Esophagus muscularis mucosa (tissue), 4 donors: ENCODE data around the gene PRR20E. TPM values are rescaled to one million over a fixed set of nuclear protein-coding genes. Genes with fewer than 3 reads are reported as not detected.
"Not testable (repeated sequence)": the region's sequence is repeated elsewhere in the genome, so short reads cannot be mapped to it uniquely, and the experiment has no call there.

Experiments used
- DNase-seq: peaks from one replicate; pipeline ENCODE4 v3.0.0-alpha.2; 2017; ENCODE audit errors: extremely low spot score
- H3K27ac ChIP-seq, 4 donors: fragments of 200-600 bp; sonication (generic); replicated peaks in 1 of 4; 1 replicate in 3 of 4; 2 replicates in 1 of 4; pipeline ENCODE4 v1.5.1; 2016 to 2019; ENCODE audit warnings: mild to moderate bottlenecking in 1 of 4
- H3K27me3 ChIP-seq, 4 donors: fragments of 200-600 bp; sonication (generic); one replicate each; pipeline versions ENCODE4 v1.5.1 to v1.6.0; 2016 to 2019
- H3K36me3 ChIP-seq, 4 donors: fragments of 200-600 bp; sonication (generic); one replicate each; pipeline ENCODE4 v1.5.1; 2016 to 2019
- H3K4me1 ChIP-seq, 4 donors: fragments of 200-600 bp; sonication (generic); one replicate each; pipeline ENCODE4 v1.5.1; 2016 to 2019
- H3K4me3 ChIP-seq, 4 donors: fragments of 200-600 bp; sonication (generic); 1 replicate in 2 of 4; 2 replicates in 2 of 4; pipeline ENCODE4 v1.5.1; 2016 to 2019; ENCODE audit warnings: mild to moderate bottlenecking in 4 of 4, moderate library complexity in 1 of 4
- H3K9me3 ChIP-seq, 4 donors: fragments of 200-600 bp; sonication (generic); 1 replicate in 3 of 4; 2 replicates in 1 of 4; pipeline ENCODE4 v1.5.1; 2016 to 2019
- EP300 ChIP-seq: sonication (generic); formaldehyde crosslinking; IDR thresholded peaks from one replicate; pipeline ENCODE4 v1.6.1; 2017; ENCODE audit warnings: antibody characterized with exemption
- POLR2A ChIP-seq: fragments of 450-650 bp; IDR thresholded peaks from one replicate; pipeline ENCODE4 v1.6.1; 2017; ENCODE audit warnings: antibody characterized with exemption, moderate library complexity, mild to moderate bottlenecking, low read depth
- POLR2AphosphoS5 ChIP-seq, 2 donors: sonication (generic); formaldehyde crosslinking; IDR thresholded peaks; one replicate each; pipeline ENCODE4 v1.6.1; 2017; ENCODE audit warnings: antibody characterized with exemption in 2 of 2
- WGBS: methylation state at CpG from one replicate; pipeline ENCODE4 v1.1.5; 2018; 5-methylcytosine and 5-hydroxymethylcytosine counted together
- intact Hi-C: fragments of 100-400 bp; cut with DNase I; formaldehyde crosslinking; loops from one replicate; pipeline ENCODE4 v1.15.1; 2023
- total RNA-seq, 4 donors: library from RNA; depleted of rRNA; stranded (reverse); fragments of >200 nt; gene quantifications; one replicate each; pipeline versions ENCODE4 v1.1.0 to v1.2.1, GENCODE V29; 2016
- TF ChIP-seq, protein P1 (sequence below), 3 experiments: fragments of 200-600 bp in 2 of 3; fragments of 450-650 bp in 1 of 3; sonication (generic) in 2 of 3; IDR thresholded peaks; one replicate each; pipeline ENCODE4 v1.5.1; 2017 to 2019; ENCODE audit warnings: antibody characterized with exemption in 3 of 3, mild to moderate bottlenecking in 2 of 3, moderate library complexity in 1 of 3

Gene PRR20E
- total RNA-seq, 4 donors from 2014 or later: not detected

DNA sequence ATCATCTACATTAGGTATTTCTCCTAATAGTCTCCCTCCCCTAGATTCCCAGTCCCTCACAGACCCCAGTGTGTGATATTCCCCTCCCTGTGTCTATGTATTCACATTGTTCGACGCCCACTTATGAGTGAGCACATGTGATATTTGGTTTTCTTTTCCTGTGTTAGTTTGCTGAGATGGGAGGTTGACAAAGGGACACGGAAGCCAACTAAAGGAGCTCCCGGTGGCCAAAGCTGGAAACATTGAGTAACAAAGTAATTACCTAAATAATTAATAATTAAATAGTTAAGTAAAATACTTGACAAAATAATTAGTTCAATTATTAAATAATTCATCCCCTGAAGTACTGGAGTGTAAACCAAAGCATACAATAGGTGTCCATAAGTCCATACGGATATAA is 28.0 kb upstream of the PRR20E start:
- Histone ChIP-seq H3K36me3 (no peaks in the 10 kb centered on the region), H3K27me3 (no peaks in the 10 kb centered on the region), H3K4me1 (no peaks in the 10 kb centered on the region), H3K27ac (no peak overlapping the region), H3K9me3 (no peaks in the 10 kb centered on the region), H3K4me3 (no peak overlapping the region)
- no peak for TF ChIP-seq EP300
- no peak for TF ChIP-seq POLR2A
- TF ChIP-seq, protein P1, sequence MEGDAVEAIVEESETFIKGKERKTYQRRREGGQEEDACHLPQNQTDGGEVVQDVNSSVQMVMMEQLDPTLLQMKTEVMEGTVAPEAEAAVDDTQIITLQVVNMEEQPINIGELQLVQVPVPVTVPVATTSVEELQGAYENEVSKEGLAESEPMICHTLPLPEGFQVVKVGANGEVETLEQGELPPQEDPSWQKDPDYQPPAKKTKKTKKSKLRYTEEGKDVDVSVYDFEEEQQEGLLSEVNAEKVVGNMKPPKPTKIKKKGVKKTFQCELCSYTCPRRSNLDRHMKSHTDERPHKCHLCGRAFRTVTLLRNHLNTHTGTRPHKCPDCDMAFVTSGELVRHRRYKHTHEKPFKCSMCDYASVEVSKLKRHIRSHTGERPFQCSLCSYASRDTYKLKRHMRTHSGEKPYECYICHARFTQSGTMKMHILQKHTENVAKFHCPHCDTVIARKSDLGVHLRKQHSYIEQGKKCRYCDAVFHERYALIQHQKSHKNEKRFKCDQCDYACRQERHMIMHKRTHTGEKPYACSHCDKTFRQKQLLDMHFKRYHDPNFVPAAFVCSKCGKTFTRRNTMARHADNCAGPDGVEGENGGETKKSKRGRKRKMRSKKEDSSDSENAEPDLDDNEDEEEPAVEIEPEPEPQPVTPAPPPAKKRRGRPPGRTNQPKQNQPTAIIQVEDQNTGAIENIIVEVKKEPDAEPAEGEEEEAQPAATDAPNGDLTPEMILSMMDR (IDR thresholded peaks at IDR 0.05): no peak
- no peak for TF ChIP-seq POLR2AphosphoS5 (IDR thresholded peaks at IDR 0.05)
- 92% methylated on average over 5 of the region's 5 CpGs for WGBS
- intact Hi-C loops: no loop called here
- DNase-seq: no peak

DNA sequence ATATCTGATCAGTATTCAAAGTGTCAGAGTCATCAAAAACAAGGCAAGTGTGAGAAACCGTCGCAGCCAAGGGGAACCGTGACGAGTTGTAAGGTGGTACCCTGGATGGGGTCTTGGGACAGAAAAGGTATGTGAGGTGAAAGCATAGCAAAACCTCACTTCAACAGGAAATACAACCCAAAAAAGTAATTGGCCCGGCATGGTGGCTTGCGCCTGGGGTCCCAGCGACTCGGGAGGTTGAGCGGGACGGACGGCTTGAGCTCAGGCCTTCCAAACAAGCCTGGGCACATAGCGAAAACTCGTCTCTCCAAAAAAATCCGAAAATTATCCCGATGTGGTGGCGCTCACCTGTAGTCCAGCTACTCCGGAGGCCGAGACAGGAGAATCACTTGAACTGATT is 27.2 kb upstream of the PRR20E start:
- 96% methylated on average over 11 of the region's 18 CpGs for WGBS
- intact Hi-C loops, DNase-seq: not testable (repeated sequence)

DNA sequence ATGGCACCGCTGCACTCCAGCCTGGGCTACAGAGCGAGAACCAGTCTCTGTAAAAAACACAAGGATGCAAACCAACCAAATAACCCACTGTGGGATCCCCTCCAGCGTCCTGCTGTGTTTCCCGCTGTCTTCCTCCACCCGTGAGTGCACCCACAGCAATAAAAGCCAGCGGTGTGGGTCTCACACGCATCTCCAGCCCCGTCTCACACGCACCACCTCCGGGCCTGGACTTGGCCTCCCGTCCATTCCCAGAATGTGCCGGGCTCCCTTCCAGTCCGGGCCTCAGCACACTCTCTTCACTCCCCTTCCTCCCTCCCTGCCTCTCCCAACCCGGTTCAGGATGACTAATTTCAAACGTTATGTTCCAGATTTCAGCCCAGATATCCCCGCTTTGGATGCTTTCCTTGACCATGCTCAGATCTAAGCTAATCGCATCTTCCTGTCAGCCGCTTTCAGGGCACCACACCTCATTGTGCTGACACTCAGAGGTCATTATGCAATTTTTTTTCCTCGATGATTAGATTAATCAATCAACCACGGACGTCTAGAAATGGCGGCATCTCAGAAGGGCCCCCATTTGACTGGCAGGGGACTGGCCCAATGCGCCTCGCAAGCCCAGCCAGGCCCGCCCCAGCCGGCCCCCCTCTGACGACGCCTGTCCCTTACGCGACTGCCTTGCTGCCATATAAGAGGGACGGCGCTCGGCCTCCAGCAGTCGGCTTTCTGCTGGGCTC is 26.6 kb upstream of the PRR20E start, which contains the start of gene PRR20A:
PRR20A (plus strand) TSS at position 684 of the 734 bp plus-strand sequence. CDS start 387 bp downstream, outside the sequence.
- intact Hi-C loops, H3K4me1 ChIP-seq: not testable (repeated sequence)
- WGBS: 82% methylated on average over 15 of the region's 34 CpGs

More for the DNA sequence above, 27.2 kb upstream of the PRR20E start:
- not testable (repeated sequence) for H3K36me3 ChIP-seq, H3K9me3 ChIP-seq, H3K4me3 ChIP-seq, H3K27ac ChIP-seq, H3K4me1 ChIP-seq, H3K27me3 ChIP-seq

DNA sequence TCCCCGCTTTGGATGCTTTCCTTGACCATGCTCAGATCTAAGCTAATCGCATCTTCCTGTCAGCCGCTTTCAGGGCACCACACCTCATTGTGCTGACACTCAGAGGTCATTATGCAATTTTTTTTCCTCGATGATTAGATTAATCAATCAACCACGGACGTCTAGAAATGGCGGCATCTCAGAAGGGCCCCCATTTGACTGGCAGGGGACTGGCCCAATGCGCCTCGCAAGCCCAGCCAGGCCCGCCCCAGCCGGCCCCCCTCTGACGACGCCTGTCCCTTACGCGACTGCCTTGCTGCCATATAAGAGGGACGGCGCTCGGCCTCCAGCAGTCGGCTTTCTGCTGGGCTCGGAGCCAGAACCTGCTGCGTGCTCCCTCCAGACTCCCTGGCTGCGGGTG is 19.8 kb upstream of the PRR20E start, which contains the start of gene PRR20B:
PRR20B (plus strand) TSS at position 301 of the 400 bp plus-strand sequence. CDS start 387 bp downstream, outside the sequence.
- intact Hi-C loops, H3K27ac ChIP-seq, H3K9me3 ChIP-seq, H3K36me3 ChIP-seq, H3K4me1 ChIP-seq, H3K4me3 ChIP-seq, H3K27me3 ChIP-seq, DNase-seq: not testable (repeated sequence)
- WGBS: no CpG with 5 or more reads among the region's 22 CpGs

More for the DNA sequence above, 26.6 kb upstream of the PRR20E start, which contains the start of gene PRR20A:
- H3K27ac ChIP-seq, DNase-seq, H3K9me3 ChIP-seq, H3K36me3 ChIP-seq, H3K27me3 ChIP-seq, H3K4me3 ChIP-seq: not testable (repeated sequence)

DNA sequence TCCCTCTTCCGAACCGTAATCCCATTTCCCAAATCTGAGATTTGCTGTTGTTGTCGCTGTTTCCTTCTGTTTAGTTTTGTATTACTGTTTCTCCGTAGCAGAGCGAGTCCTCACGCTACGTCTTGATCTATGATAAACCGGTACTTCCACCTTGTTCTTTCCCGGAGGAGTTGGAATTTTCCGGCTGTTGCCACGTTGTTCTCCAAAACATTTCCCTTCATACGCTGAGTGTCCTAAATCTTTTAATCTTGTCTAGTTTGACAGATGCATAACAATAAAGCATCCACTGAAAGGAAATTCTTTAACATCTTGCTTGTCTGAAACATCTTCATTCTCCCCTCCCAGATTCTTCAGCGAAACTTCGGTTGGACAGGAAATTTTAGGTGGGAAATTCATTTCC is 18.9 kb upstream of the PRR20E start:
- H3K9me3 ChIP-seq, DNase-seq, H3K27ac ChIP-seq, H3K4me1 ChIP-seq, H3K36me3 ChIP-seq, H3K27me3 ChIP-seq, H3K4me3 ChIP-seq, intact Hi-C loops: not testable (repeated sequence)
- 92% methylated on average over 10 of the region's 14 CpGs for WGBS

DNA sequence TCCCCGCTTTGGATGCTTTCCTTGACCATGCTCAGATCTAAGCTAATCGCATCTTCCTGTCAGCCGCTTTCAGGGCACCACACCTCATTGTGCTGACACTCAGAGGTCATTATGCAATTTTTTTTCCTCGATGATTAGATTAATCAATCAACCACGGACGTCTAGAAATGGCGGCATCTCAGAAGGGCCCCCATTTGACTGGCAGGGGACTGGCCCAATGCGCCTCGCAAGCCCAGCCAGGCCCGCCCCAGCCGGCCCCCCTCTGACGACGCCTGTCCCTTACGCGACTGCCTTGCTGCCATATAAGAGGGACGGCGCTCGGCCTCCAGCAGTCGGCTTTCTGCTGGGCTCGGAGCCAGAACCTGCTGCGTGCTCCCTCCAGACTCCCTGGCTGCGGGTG is 13.2 kb upstream of the PRR20E start, which contains the start of gene PRR20C:
PRR20C (plus strand) TSS at position 301 of the 400 bp plus-strand sequence. CDS start 387 bp downstream, outside the sequence.
- H3K27ac ChIP-seq, H3K4me1 ChIP-seq, DNase-seq, intact Hi-C loops, H3K36me3 ChIP-seq, H3K9me3 ChIP-seq, H3K4me3 ChIP-seq, H3K27me3 ChIP-seq: not testable (repeated sequence)
- no CpG with 5 or more reads among the region's 22 CpGs for WGBS

DNA sequence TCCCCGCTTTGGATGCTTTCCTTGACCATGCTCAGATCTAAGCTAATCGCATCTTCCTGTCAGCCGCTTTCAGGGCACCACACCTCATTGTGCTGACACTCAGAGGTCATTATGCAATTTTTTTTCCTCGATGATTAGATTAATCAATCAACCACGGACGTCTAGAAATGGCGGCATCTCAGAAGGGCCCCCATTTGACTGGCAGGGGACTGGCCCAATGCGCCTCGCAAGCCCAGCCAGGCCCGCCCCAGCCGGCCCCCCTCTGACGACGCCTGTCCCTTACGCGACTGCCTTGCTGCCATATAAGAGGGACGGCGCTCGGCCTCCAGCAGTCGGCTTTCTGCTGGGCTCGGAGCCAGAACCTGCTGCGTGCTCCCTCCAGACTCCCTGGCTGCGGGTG is 6.7 kb upstream of the PRR20E start, which contains the start of gene PRR20D:
PRR20D (plus strand) TSS at position 301 of the 400 bp plus-strand sequence. CDS start 387 bp downstream, outside the sequence.
- H3K4me3 ChIP-seq, H3K4me1 ChIP-seq, H3K36me3 ChIP-seq, intact Hi-C loops, H3K27ac ChIP-seq, DNase-seq, H3K27me3 ChIP-seq, H3K9me3 ChIP-seq: not testable (repeated sequence)
- WGBS: no CpG with 5 or more reads among the region's 22 CpGs

DNA sequence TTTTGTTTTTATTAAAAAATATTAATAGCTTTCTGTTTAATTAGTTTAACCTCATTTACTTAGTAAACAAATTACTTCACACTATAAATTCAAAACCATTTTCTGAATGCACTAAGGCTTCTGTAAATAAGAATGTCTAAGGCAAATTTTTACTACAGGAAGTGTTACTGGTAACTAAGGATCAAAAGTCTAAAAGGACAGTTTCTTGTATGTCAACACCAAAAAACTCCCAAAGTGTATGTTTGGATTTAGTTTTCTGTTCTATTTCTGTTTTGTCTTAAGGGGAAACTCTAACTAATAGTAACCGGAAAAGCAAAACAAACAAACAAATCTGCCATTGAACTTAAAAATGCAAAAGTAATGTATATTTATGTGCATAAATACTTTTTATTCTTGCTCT is 24.7 kb downstream of the PRR20E start:
- Histone ChIP-seq H3K27ac (no peak overlapping the region), H3K36me3 (no peaks in the 10 kb centered on the region), H3K27me3 (no peaks in the 10 kb centered on the region), H3K4me1 (no peaks in the 10 kb centered on the region), H3K4me3 (no peak overlapping the region), H3K9me3 (no peaks in the 10 kb centered on the region)
- no peak for DNase-seq
- intact Hi-C loops: no loop called here
- TF ChIP-seq POLR2A (no peak), EP300 (no peak), POLR2AphosphoS5 (IDR thresholded peaks at IDR 0.05) (no peak)
- 76% methylated on average over 1 of the region's 1 CpG for WGBS
